Heart left ventricle (tissue), 13 donors: ENCODE measurements around the gene DOCK8.

ENCODE experiments used
- CTCF ChIP-seq, 12 donors: fragments of 200-600 bp; sonication (generic) in 4 of 12; IDR thresholded peaks; one replicate each; pipeline versions ENCODE4 v1.5.0 to v1.8.0; 2018 to 2022; ENCODE audit warnings: antibody characterized with exemption in 12 of 12, mild to moderate bottlenecking in 5 of 12
- POLR2A ChIP-seq, 2 donors: fragments of 450-650 bp; IDR thresholded peaks; one replicate each; pipeline ENCODE4 v1.6.1; 2017; ENCODE audit warnings: antibody characterized with exemption in 2 of 2, mild to moderate bottlenecking in 2 of 2, moderate library complexity in 2 of 2
- donor health status: ischemic (EF 13 %, LVEDD 7.1; RV severe dilation, severe dysfunction).
- donor health status: DM: no; HTN: yes; CAD: no.
- donor health status: DM: no; HTN: no; CAD: no.
- donor health status: ischemic (EF 25% LVEDD 6.9; RV normal size, moderate dysfunction).
- donor health status: ischemic (EF 25% LVEDD 5.7; RV mildly dilated, moderate dysfunction).
- donor health status: ischemic (EF 35%, LVEDD 5.7; RV mildly dilated, moderate dysfunction).
- donor health status: nonischemic (EF 11% LVEDD 7.7; RV severe dilation, severe dysfunction).
- donor health status: DM: yes; HTN: yes; CAD: no.
- donor health status: PGD.
- donor health status: ischemic (EF 29% LVEDD 5.4; RV normal size, mild dysfunction).
- donor health status: nonischemic (EF 23%, LVEDD 6.1; RV moderate dilation, normal function).

- TF ChIP-seq CTCF (IDR thresholded peaks at IDR 0.05) (no peak), POLR2A (IDR thresholded peaks at IDR 0.05) (no peak)
Observed at GRCh38 chr9:215631-216155, 1.0 kb downstream of the DOCK8 start.
